Vagina (tissue), 2 donors: ENCODE results near the gene ENTPD1.

ENCODE experiments used
- CTCF ChIP-seq, 3 experiments: fragments of 450-650 bp in 2 of 3; fragments of 200-600 bp in 1 of 3; sonication (generic) in 1 of 3; IDR thresholded peaks; one replicate each; pipeline ENCODE4 v1.5.1; 2017 to 2019; ENCODE audit warnings: antibody characterized with exemption in 3 of 3, mild to moderate bottlenecking in 2 of 3, moderate library complexity in 2 of 3
- POLR2A ChIP-seq, 2 donors: fragments of 450-650 bp; IDR thresholded peaks; one replicate each; pipeline ENCODE4 v1.6.1; 2017; ENCODE audit warnings: antibody characterized with exemption in 2 of 2, mild to moderate bottlenecking in 2 of 2, moderate library complexity in 2 of 2
- POLR2AphosphoS5 ChIP-seq, 2 donors: sonication (generic); formaldehyde crosslinking; IDR thresholded peaks; one replicate each; pipeline ENCODE4 v1.9.0; 2017; ENCODE audit warnings: antibody characterized with exemption in 2 of 2, mild to moderate bottlenecking in 2 of 2, low read depth in 1 of 2; ENCODE audit not compliant: insufficient read depth in 1 of 2

- no peak for TF ChIP-seq POLR2AphosphoS5 (IDR thresholded peaks at IDR 0.05; ENCODE audit: insufficient read depth in 1 of 2, low read depth in 1 of 2)
- TF ChIP-seq CTCF (IDR thresholded peaks at IDR 0.05) = no peak
- no peak for TF ChIP-seq POLR2A (IDR thresholded peaks at IDR 0.05)
These were observed 74.1 kb downstream of the ENTPD1 start for GRCh38 chr10:95830044-95830443.
